ENCODE data around the gene KHSRP. TPM values are rescaled to one million over a fixed set of nuclear protein-coding genes. Genes with fewer than 3 reads are reported as not detected.

The KHSRP gene
- total and polyA plus RNA-seq, 2 of the 13 experiments (the other 11 are each of a cell fraction or from before 2014, with no cell fraction given), result 72.1 to 129 TPM

DNA sequence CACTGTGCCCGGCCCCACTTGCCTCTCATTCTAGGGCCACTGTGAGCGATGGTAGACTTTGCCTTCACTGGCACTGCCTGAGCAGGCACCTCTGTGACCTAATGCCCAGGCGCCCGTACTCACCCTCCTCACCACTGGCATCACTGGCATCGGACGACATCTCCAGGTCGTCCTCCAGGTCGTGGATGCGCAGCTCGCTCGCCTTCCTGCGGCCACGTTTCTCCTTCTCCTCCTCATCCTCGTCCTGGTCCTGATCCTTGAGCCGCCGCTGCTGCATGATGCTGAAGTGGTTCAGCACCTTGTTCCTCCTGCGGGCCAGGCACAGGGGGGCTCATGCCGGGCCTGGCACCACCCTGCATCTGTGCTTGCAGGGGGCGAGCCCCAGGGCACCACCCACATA, 41.4 kb downstream of the KHSRP start:
- intact Hi-C loops (cut with micrococcal nuclease; ENCODE audit: unreplicated experiment) (no loop called here), in situ Hi-C loops (cut with HindIII; ENCODE audit: extremely low pct_ligation_motif_present, low pct_unique_long_range_greater_than_20kb) (no loop called here)
- Histone ChIP-seq H2AFZ (ENCODE audit: low read length) (no peak overlapping the region), H3K36me3 (replicated peaks in 1 of 2; ENCODE audit: control insufficient read depth in 1 of 2, insufficient read depth in 2 of 2, low read length in 2 of 2) (peaks cover 24 to 64% of the 10 kb centered on the region in 2 experiments), H3K4me2 (ENCODE audit: low read depth, low read length) (no peak overlapping the region), H3K9ac (ENCODE audit: insufficient read depth, low read depth, low read length) (no peak overlapping the region), H3K4me3 (replicated peaks in 1 of 3; ENCODE audit: insufficient read depth in 1 of 3, low read depth in 2 of 3, low read length in 3 of 3) (no peak overlapping the region), H4K20me1 (ENCODE audit: insufficient read depth, low read length) (peaks cover 3% of the 10 kb centered on the region; the same call in 1 of the 2 replicates), H3K27me3 (ENCODE audit: control insufficient read depth in 1 of 2, insufficient read depth in 2 of 2, low read length in 2 of 2) (no peaks in the 10 kb centered on the region), H3K9me3 (ENCODE audit: low read length) (no peaks in the 10 kb centered on the region), H3K27ac (ENCODE audit: extremely low read length, insufficient read depth, low read length) (no peak overlapping the region), H3K4me1 (ENCODE audit: insufficient read depth, low read length) (no peaks in the 10 kb centered on the region), H3K79me2 (ENCODE audit: insufficient read depth, low read length) (no peaks in the 10 kb centered on the region)
- TF ChIP-seq RBFOX2 (IDR thresholded peaks at IDR 0.05; ENCODE audit: low read depth, low read length) (0 out of 2 replicates have a peak, but pooled peaks have one; percentile 28), MIER3 (CRISPR knock-in tag; IDR thresholded peaks at IDR 0.05; ENCODE audit: borderline replicate concordance) (no peak)
- 100% methylated on average over 18 of the region's 19 CpGs for WGBS (ENCODE audit: low lambda C conversion rate)
- DNase-seq (ENCODE audit: low spot score), result no peak
- ChIA-PET CTCF (ENCODE audit: low intra/inter-chr PET ratio, low total read pairs) (no interaction called here), POLR2A (interaction anchor here (1.2 kb wide), 1 partner anchor 19 kb away, joined by 3 read pairs; no protein-coding TSS in a partner anchor)
- FAIRE-seq, result no peak
- BruUV-seq (replicated peaks), result no TSS peak
- no peak for ATAC-seq

GRCh38 chr19:6381030-6381750, 43.4 kb downstream of the KHSRP start:
- BruUV-seq (replicated peaks), result no TSS peak
- intact Hi-C loops (cut with micrococcal nuclease; ENCODE audit: unreplicated experiment), result no loop called here
- ATAC-seq (no peak), FAIRE-seq (no peak), DNase-seq (ENCODE audit: low spot score) (no peak)
- no peak for TF ChIP-seq CCDC6 (CRISPR knock-in tag; IDR thresholded peaks at IDR 0.05)
- peak; percentile 36 for TF ChIP-seq AGO2 (optimal IDR thresholded peaks at IDR 0.05; ENCODE audit: low read depth, low read length)
- CTCF ChIA-PET (ENCODE audit: low intra/inter-chr PET ratio, low total read pairs), result no interaction called here
- no peaks in the 10 kb centered on the region for H3K27me3 ChIP-seq (ENCODE audit: control insufficient read depth in 1 of 2, insufficient read depth in 2 of 2, low read length in 2 of 2)
- H4K20me1 ChIP-seq (ENCODE audit: insufficient read depth, low read length), result peaks cover 3% of the 10 kb centered on the region; the same call in 1 of the 2 replicates
- H3K79me2 ChIP-seq (ENCODE audit: insufficient read depth, low read length), result no peaks in the 10 kb centered on the region
- POLR2A ChIA-PET, result no interaction called here
- no peak overlapping the region for H3K4me3 ChIP-seq (replicated peaks in 1 of 3; ENCODE audit: insufficient read depth in 1 of 3, low read depth in 2 of 3, low read length in 3 of 3)
- H3K4me1 ChIP-seq (ENCODE audit: insufficient read depth, low read length), result no peaks in the 10 kb centered on the region
- 98% methylated on average over 37 of the region's 40 CpGs for WGBS (ENCODE audit: low lambda C conversion rate)
- no peak overlapping the region for H3K27ac ChIP-seq (ENCODE audit: extremely low read length, insufficient read depth, low read length)
- H3K4me2 ChIP-seq (ENCODE audit: low read depth, low read length), result no peak overlapping the region
- H2AFZ ChIP-seq (ENCODE audit: low read length), result no peak overlapping the region
- in situ Hi-C loops (cut with HindIII; ENCODE audit: extremely low pct_ligation_motif_present, low pct_unique_long_range_greater_than_20kb), result no loop called here
- H3K36me3 ChIP-seq (replicated peaks in 1 of 2; ENCODE audit: control insufficient read depth in 1 of 2, insufficient read depth in 2 of 2, low read length in 2 of 2), result peaks cover 17 to 51% of the 10 kb centered on the region in 2 experiments
- no peak overlapping the region for H3K9ac ChIP-seq (ENCODE audit: insufficient read depth, low read depth, low read length)
- H3K9me3 ChIP-seq (ENCODE audit: low read length), result no peaks in the 10 kb centered on the region
